Activated T-helper 9 cell treated with anti-CD3 and anti-CD28 coated beads, Interleukin-2, amount 50 U/mL, for 16 hours (primary cell): Measurements from ENCODE around the gene EFHD2.

Source experiments
- DNase-seq: peaks from one replicate; pipeline ENCODE4 v3.0.0-alpha.2; 2020; ENCODE audit warnings: low read depth

The EFHD2 gene

GRCh38 chr1:15476927-15477326 is 67.2 kb downstream of the EFHD2 start:
- DNase-seq, result no peak

- no peak for DNase-seq
These were observed 68.0 kb downstream of the EFHD2 start for GRCh38 chr1:15477646-15478212.
